GM21737 (cell line): ENCODE results near the gene CCDC91.
"Not testable (repeated sequence)": the region's sequence is repeated elsewhere in the genome, so short reads cannot be mapped to it uniquely, and the experiment has no call there.

ENCODE experiments used
- ATAC-seq: cut with Tn5 transposase; IDR thresholded peaks from one replicate; pipeline ENCODE4 v1.9.1; 2021; ENCODE audit warnings: mild to moderate bottlenecking, moderate library complexity; ENCODE audit not compliant: unreplicated experiment

Gene CCDC91

DNA sequence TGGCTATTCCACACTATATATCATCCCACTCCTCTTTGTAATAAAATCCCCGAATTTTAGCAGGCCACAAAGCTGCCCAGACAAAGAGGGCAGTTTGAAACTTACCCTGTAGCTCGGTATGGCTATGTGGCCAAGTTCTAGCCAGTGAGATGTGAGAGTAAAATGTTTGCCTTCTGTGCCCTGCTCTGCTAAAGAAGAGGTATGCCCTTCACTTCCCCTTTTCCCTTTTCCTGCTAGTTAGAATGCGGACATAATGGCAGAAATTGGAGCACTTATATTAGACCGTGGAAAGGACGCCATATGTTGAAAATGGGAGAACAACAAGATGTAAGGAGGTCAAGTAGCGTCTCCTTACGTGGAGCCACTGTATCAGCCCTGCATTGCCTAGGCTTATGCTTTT is 11.5 kb upstream of the CCDC91 start:
- no peak for ATAC-seq

DNA sequence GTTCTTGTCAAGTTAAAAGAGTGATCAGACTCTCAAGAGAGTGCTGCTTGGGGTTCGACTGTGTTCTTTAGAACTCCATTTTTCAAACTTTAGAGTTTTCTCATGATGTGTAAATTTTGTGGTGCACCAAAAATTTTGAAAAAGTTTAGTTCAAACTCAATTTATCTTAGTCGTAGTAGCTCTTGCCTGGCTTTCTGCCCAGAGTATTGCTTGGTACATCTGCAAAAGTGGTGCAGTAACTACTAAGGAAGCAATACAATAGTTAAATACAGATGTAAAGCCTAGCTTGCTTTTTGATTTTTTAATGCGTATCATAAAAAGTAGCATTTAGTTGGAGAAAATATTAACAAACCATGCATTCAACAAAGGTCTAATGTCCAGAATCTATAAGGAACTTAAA is 9.5 kb upstream of the CCDC91 start:
- no peak for ATAC-seq

DNA sequence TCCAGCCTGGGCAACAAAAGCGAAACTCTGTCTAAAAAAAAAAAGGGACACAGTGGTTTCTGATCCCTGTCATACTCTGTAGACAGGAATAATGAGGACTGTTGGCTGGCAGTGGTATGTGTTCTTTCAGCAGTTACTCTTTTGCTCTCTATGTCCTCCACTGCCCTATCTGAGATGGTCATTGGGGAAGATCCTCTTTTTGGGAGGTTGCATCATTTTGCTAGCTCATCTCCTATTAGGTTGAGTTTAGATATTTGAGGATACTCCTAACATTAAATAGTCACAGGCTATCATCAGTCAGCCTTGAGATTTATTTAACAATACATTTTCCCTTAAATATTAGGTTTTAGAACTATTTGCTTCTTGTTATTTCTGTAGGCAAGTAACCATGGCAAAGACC is 5.9 kb upstream of the CCDC91 start:
- no peak for ATAC-seq

DNA sequence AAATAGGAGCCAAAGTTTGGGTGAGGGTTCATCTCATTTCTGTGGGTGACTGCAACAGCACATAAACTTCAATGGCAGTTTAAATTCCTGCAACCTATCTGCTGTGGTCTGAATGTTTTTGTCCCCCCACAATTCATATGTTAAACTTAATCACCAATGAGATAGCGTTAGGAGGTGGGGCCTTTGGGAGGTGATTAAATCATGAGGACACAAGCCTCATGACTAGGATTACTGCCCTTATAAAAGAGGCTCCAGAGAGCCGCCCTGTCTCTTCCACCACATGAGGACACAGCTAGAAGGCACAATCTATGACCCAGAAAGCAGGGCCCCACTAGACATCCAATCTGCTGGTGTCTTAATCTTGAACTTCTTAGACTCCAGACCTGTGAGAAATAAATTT is 3.8 kb upstream of the CCDC91 start:
- no peak for ATAC-seq

DNA sequence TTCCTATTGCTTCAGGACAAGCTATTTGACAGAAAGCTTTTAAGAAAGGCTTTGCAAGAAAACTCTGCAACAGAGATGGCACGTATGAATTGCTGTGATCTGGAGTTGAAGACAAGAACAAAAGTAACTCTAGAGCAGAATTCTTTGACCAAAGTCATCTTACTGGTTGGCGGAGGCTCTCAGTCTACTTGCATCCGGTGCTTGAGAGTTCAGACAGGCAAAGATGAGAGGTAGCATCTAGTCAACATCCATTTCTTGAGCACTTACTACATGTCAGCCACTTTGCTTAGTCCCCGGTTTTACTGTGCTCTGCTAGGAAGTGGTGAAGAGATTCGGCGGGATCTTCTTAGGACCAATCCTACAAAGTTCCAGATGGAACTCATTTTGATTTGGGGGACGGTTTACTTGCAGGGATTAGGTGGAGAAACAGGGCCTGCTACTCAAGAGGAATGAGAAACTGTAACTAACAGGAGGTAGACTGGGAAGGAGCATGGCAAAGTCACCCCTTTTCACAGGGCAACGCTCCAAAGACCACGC is 404 bp upstream of the CCDC91 start:
- ATAC-seq: no peak

DNA sequence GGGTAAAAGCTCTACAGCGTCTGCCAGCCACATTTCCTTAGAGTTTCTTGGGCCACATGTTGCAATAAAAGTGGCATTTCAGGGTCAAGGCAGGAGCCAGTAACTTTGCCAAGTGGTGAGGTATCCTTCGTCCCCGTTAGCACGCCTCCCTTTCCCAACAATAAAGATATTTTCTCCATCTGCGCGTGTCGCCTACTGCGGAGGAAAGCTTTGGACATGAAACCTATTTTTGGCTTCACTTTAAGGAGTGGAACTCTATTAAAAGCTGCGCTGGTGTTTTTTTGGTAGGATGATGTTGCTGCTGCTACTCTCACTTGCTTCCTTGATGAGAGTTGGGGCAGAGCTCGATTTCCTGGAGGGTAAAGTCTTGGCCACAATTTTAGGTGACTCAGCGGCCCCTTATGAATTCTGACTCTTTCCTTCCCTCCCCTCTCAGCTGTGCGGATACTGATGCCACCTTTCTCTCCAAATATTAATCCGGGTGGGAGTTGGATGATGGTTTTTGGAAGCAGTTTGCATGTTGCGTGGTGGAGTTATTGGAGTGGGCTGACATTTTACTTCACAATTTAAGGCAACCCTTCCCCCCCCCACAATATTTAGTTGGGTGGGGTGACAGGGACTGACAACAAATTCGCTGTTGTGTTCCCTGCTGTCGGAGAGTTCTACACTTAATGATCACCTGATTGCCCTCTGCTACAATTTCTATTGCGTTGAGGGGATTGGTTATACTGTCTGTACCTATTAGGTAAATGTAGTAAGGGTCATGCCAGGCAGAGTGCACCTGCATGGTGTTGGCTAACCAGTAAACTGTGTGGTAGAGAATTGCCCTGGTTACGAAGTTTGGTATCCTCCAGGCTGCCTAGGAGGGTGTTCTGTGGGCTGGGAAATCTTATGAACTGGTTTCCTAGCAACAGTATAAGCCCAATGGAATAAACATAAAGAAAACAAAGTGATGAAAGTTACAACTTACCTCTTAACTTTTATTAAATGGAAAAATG is 1.1 kb downstream of the CCDC91 start:
- no peak for ATAC-seq

DNA sequence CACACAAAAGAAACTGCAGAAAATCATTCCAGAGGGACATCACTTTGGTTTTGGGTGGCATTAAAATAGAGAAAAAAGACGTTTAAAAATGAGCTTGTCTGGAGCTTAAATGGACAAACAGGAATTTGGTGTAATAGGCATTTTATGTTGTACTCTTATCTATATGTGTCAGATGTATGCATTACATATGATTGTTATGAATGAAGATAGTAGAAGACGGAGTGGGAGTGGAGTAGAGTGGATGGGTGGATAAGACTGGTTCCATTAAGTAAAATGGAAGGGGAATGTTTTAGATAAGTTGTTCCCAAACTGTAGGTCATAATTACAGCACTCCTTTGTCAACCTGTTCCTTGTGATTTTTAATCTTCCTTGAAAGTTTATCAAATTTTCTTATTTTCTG is 1.9 kb downstream of the CCDC91 start:
- ATAC-seq: no peak

DNA sequence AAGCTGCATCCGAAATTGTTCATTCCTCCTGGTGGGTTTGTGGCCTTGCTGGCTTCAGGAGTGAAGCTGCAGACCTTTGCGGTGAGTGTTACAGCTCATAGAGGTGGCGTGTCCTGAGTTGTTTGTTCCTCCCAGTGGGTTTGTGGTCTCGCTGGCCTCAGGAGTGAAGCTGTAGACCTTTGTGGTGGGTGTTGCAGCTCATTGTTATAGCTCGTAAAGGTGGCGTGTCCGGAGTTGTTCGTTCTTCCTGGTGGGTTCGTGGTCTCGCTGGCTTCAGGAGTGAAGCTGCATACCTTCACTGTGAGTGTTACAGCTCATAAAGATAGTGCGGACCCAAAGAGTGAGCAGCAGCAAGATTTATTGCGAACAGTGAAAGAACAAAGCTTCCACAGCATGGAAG is 4.4 kb downstream of the CCDC91 start:
- not testable (repeated sequence) for ATAC-seq

DNA sequence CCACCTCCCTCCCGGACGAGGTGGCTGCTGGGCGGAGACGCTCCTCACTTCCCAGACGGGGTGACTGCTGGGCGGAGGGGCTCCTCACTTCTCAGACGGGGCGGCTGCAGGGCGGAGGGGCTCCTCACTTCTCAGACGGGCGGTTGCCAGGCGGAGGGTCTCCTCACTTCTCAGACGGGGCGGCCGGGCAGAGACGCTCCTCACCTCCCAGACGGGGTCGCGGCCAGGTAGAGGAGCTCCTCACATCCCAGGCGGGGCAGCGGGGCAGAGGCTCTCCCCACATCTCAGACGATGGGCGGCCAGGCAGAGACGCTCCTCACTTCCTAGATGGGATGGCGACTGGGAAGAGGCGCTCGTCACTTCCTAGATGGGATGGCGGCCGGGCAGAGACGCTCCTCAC is 10.9 kb downstream of the CCDC91 start:
- ATAC-seq: not testable (repeated sequence)

DNA sequence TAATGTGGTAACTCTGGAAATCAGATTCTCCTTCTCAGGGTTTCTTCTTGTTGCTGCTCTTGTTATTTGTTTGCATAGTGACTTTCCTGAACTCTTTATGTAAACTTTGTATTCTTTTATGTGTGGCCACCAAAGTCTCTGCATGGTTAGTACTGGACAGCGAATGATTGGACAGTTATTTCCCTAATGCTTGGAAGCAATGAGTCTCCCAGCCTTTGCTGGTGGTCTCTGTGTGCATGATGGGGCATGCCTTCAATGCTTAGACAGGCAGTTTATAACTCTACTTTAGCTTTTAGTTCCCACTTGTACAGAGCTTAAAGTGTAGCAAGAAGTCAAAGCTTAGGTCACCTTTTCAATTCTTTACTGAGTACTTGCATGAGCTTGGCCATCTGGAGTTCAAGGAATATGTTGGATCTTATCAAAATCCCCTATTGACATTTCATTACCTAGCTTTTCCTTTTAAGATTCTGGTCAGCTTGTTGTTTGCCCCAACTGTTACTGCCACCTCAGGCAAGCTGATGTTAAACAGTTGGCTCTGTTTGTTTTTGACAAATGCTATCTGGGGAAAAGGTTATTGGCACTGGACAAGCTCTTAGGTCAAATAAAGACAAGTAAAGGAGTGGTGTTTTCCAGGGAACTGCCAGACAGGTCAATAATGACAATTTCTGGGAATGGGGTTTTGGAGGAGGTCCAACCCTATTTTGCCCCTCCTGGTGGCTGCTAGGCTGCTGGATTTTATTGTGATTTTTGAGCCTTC is 12.3 kb downstream of the CCDC91 start:
- ATAC-seq: no peak

DNA sequence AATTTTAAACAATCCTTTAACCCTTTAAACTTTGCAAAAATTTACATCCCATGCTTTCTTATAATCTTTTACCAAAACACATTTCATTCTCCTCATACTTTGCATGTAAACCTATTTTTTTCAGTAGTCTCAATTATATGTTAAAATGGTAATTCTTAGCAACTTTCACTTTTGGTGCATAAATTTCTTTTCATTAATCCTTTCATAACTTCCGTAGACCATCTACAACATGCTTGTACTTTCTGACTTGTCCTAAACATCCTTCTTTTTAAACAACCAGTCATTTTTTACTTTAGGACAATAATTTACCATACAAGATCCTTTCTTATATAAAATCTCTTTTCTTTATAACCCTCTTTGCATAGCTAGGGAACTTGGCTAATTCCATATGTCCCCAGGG is 19.5 kb downstream of the CCDC91 start:
- no peak for ATAC-seq

DNA sequence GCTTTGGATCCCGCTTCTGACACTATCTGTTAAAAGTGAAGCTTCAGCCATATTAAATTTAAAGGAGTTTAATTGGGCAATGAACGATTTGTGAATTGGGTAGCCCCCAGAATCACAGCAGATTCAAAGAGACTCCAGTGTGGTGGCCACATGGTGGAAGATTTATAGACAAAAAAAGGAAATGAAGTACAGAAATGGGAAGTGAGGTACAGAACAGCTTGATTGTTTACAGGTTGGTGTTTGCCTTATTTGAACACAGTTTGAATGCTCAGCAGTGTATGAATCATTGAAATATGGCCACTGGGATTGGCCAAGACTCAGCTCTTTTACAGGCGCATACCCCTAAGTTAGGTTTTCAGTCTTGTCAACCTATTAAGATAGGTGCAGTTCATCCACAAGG is 21.9 kb downstream of the CCDC91 start:
- ATAC-seq: no peak

DNA sequence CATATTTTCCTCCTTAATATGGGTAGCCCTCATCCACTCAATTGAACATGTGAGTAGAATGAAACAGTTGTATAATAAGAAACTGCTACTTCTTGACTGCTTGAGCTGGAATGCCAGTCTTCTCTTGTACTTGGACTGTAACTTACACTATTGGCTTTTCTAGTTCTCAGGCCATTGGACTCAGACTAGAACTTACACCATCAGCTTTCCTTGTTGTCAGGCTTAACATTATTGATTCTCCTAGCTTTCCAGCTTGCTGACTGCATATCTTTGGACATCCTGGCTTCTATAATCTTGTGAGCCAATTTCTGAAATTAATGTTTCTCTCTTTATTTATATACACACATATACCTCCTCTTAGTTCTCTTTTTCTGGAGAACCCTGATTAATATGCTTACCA is 24.8 kb downstream of the CCDC91 start:
- no peak for ATAC-seq

DNA sequence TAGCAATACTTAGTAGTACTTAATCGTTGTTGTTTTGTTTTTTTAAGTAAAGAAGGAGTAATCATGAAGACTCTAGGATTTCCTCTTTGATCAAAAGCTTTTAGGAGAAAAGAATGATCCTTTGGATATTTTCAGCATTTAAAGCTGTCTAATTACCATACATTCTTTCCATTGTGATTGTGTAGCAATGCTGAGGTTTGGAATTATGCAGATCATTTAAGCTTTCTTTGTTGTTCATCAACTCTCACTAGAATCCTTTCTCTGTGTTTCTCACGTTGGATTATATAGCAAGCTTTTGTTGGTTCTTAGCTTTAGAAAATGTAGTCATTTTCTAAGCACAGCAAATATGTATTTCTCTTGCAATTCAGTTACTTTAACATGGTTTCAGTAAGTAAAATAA is 25.8 kb downstream of the CCDC91 start:
- ATAC-seq: no peak

DNA sequence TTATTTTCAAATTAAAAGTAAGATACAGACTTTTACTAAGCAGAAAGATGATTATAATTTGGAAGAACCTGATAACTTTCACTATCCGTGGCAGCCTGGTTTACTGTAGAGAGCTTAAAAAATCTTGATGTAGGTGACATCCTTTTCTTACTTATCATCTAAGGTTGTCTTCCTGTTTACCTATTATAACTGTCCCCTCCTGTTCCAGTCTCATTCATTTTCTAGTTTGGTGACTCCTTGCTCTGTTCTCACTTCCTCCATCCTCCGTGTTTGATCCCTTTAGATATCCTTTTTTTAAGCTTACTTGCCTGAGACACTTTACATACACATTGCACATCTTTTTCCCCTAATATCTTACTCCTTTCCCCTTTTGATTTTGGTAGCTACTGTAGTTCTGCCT is 27.5 kb downstream of the CCDC91 start:
- no peak for ATAC-seq

DNA sequence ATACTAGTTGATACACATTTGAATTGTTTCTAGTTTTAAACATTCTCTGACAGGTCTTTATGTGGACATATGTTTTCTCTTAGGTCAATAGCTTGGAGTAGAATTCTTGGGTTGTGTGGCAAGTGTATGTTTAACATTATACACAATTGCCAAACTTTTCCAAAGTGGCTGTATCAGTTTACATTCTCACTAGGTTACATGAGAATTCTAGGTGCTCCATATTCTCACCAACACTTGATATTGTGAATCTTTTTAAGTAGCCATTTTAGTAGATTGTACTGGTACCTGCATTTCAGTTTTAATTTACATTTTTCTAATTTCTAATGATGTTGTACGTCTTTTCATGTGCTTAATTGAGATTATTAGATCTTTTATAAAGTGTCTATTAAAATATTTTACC is 28.6 kb downstream of the CCDC91 start:
- ATAC-seq: no peak

DNA sequence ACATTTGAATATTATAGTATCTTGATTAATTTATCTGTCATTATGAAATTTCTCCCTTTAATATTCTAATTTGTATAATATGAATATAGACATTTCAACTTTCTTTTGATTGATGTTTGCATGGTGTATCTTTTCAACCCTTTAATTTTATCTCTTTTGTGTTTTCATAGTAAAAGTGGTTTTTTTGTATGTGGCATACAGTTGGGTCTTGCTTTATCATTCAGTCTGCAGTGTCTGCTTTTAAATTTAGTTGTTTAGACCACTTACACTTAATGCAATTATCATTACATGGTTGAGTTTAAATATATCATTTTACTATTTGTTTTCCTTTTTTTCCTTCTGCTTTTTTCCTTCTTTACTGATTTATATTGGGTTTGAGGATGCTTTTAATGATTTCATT is 29.6 kb downstream of the CCDC91 start:
- no peak for ATAC-seq

DNA sequence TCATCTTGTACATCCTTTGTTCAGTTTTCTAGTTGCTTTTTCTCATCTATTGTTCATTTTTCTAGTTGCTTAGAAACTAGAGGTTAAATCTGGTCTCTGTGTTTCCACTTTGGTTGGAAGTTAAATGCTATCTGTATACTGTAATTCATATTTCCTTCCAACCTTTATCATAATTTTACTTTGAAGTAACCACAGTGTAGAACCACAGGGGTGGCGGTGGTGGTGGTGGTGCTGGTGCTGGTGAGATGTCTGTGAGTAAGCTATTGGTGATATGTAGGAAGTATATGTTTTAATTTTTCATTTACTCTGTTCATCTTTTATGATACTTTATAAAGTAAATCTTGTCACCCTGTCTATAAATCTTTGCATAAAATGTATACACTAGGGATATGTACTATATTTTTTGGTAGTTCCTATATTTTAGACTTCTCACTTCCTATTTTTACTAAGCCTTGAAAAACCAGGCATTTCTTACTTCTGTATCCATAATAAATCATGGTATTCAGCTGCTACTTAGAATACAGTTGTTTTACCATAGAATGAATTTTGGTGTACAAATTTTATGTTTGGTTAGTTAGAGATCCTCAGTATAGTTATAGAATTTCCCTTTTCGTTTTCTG is 31.9 kb downstream of the CCDC91 start:
- ATAC-seq: no peak

DNA sequence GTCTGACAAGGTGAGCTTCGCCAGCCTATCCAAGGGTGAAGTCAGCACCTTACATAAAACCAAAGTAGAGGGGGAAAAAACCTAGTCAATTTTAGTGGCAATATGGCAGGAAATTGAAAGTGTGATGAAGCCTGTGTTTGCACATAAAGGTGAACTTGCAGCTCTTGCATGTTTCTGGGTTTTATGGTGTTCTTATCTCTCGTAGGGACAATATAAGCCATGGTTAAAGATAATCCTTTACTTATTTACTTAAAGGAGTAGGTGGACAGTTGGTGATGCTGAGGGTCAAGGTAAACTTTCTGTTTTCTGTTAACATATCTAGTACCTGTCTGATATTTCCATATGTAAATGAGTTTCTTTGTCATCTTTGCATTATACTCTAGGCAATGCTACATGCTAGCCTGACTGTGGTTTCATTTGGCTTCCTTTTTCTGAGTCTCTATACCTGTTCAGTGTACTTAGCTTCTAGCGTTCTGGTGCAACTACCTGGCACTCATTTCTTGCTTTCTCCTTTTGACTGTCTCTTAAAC is 32.8 kb downstream of the CCDC91 start:
- ATAC-seq: peak; percentile 91

DNA sequence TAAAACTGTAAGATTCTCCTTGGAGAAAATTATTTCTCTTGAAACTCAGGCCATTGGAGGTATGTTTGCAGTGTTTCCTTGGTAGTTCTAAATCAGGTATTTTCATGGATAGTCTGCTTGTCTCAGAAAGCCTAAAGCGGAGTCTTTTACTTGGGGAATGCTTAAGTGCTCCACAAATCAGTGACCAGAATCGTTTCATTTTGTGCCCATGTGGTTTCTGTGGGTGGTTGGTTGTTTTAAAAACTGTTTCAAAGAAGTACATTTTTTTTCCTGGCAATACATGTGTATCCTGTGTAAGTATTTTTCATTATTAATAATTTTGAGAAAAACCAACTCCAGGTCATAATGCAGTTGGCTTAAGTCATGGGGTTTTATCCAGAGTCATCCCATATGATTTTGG is 33.6 kb downstream of the CCDC91 start:
- no peak for ATAC-seq

DNA sequence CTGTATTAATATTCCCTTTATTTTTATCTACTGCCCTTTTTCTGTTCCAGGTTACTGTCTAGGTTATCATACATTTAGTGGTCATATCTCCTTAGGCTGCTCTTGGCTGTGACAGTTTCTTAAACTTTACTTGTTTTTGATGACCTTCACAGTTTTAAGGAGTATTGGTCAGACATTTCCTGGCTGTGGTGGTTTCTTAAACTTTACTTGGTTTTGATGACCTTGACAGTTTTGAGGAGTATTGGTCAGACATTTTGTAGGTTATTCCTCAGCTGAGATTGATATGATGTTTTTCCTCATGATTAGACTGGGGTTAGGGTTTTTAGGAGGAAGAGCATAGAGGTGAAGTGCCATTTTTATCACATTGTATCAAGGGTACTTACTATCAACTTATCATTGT is 36.4 kb downstream of the CCDC91 start:
- no peak for ATAC-seq
